B cell (primary cell): ENCODE data around the gene MORF4L1. TPM values are rescaled to one million over a fixed set of nuclear protein-coding genes. Genes with fewer than 3 reads are reported as not detected.

Experiments
- ATAC-seq: fragments of 200-7000 bp; cut with Tn5 transposase; one replicate; pipeline ENCODE4 v1.10.0; 2021; ENCODE audit warnings: low read depth, mild to moderate bottlenecking, moderate number of reproducible peaks, moderate library complexity
- CTCF ChIA-PET: fragments of 350-600 bp; sonication (Branson Sonifier 250); formaldehyde crosslinking; loops from one replicate; lab custom pipeline; 2021; ENCODE audit warnings: antibody characterized with exemption, inconsistent platforms; lab: Charles Lee
- POLR2A ChIA-PET: fragments of 350-600 bp; sonication (Branson Sonifier 250); formaldehyde crosslinking; loops from one replicate; lab custom pipeline; 2021; ENCODE audit warnings: antibody characterized with exemption; lab: Charles Lee
- DNase-seq: peaks from one replicate; pipeline ENCODE4 v3.0.0; 2013
- H2AFZ ChIP-seq: 2 replicates; pipeline ENCODE4 v1.6.1; 2012; ENCODE audit warnings: mild to moderate bottlenecking, low read depth, low read length; ENCODE audit not compliant: insufficient read depth, poor library complexity, severe bottlenecking
- H3K27ac ChIP-seq, 2 donors: 1 replicate in 1 of 2; 2 replicates in 1 of 2; pipeline ENCODE4 v1.5.1; 2012 to 2013; ENCODE audit warnings: low read length in 2 of 2, mild to moderate bottlenecking in 2 of 2, moderate library complexity in 1 of 2
- H3K27me3 ChIP-seq, 4 experiments: fragments of 200-600 bp in 1 of 4; sonication (generic) in 1 of 4; replicated peaks in 1 of 4; 1 replicate in 2 of 4; 2 replicates in 2 of 4; pipeline versions ENCODE4 v1.6.1 to v1.7.0; 2013 to 2016; ENCODE audit warnings: low read length in 3 of 4, mild to moderate bottlenecking in 2 of 4, mixed read lengths in 1 of 4, moderate library complexity in 1 of 4; ENCODE audit not compliant: insufficient read depth in 4 of 4, control insufficient read depth in 3 of 4; ENCODE audit errors: control extremely low read depth in 1 of 4
- H3K36me3 ChIP-seq, 2 experiments: replicated peaks in 1 of 2; 1 replicate in 1 of 2; 2 replicates in 1 of 2; pipeline versions ENCODE4 v1.6.1 to v1.7.1; 2013; ENCODE audit warnings: low read length in 1 of 2; ENCODE audit not compliant: insufficient read depth in 2 of 2, control insufficient read depth in 1 of 2; ENCODE audit errors: control extremely low read depth in 1 of 2, extremely low read depth in 1 of 2
- H3K4me1 ChIP-seq, 2 donors: fragments of 200-600 bp in 1 of 2; sonication (generic) in 1 of 2; 1 replicate in 1 of 2; 2 replicates in 1 of 2; pipeline versions ENCODE4 v1.5.1 to v1.6.1; 2013 to 2017; ENCODE audit warnings: low read length in 2 of 2; ENCODE audit not compliant: control insufficient read depth in 2 of 2, insufficient read depth in 2 of 2
- H3K4me2 ChIP-seq: replicated peaks from 2 replicates; pipeline ENCODE3; 2012; ENCODE audit warnings: mild to moderate bottlenecking, low read depth, low read length; ENCODE audit not compliant: poor library complexity, severe bottlenecking
- H3K4me3 ChIP-seq, 5 experiments: fragments of 200-600 bp in 1 of 5; sonication (generic) in 1 of 5; 1 replicate in 3 of 5; 2 replicates in 2 of 5; pipeline versions ENCODE4 v1.5.1 to v1.7.0; 2011 to 2016; ENCODE audit warnings: low read length in 4 of 5, mild to moderate bottlenecking in 4 of 5, low read depth in 2 of 5, control low read depth in 1 of 5, moderate library complexity in 1 of 5; ENCODE audit not compliant: insufficient read depth in 1 of 5; ENCODE audit errors: control extremely low read depth in 1 of 5, extremely low read depth in 1 of 5
- H3K79me2 ChIP-seq: fragments of 200-600 bp; sonication (generic); one replicate; pipeline ENCODE4 v1.6.0; 2016; ENCODE audit warnings: low read length; ENCODE audit not compliant: control insufficient read depth, insufficient read depth
- H3K9ac ChIP-seq: fragments of 200-600 bp; sonication (generic); 2 replicates; pipeline ENCODE4 v1.6.1; 2017; ENCODE audit warnings: mild to moderate bottlenecking, low read length, moderate library complexity
- H3K9me3 ChIP-seq, 3 donors: one replicate each; pipeline versions ENCODE4 v1.6.1 to v1.7.1; 2013; ENCODE audit warnings: low read length in 2 of 3; ENCODE audit not compliant: control insufficient read depth in 2 of 3, insufficient read depth in 1 of 3; ENCODE audit errors: control extremely low read depth in 1 of 3
- H4K20me1 ChIP-seq: 2 replicates; pipeline ENCODE4 v1.6.0; 2012; ENCODE audit warnings: mild to moderate bottlenecking, low read length; ENCODE audit not compliant: insufficient read depth, control insufficient read depth, poor library complexity, severe bottlenecking
- H3K27ac Mint-ChIP-seq: one replicate; pipeline ENCODE4 v1.8.0; 2021; ENCODE audit warnings: mixed read lengths
- H3K27me3 Mint-ChIP-seq: one replicate; pipeline ENCODE4 v1.8.0; 2021; ENCODE audit warnings: mixed read lengths
- H3K4me1 Mint-ChIP-seq: one replicate; pipeline ENCODE4 v1.8.0; 2021; ENCODE audit warnings: mixed read lengths
- H3K4me3 Mint-ChIP-seq: one replicate; pipeline ENCODE4 v1.8.0; 2021; ENCODE audit warnings: mixed read lengths
- H3K9me3 Mint-ChIP-seq: one replicate; pipeline ENCODE4 v1.8.0; 2022; ENCODE audit warnings: mixed read lengths; ENCODE audit not compliant: insufficient read depth
- CTCF ChIP-seq: fragments of 200-600 bp; IDR thresholded peaks from one replicate; pipeline ENCODE4 v1.8.0; 2022; ENCODE audit warnings: antibody characterized with exemption, mild to moderate bottlenecking
- EZH2 ChIP-seq: IDR thresholded peaks from 2 replicates; pipeline ENCODE4 v1.6.1; 2012; ENCODE audit warnings: borderline replicate concordance, low read depth, mild to moderate bottlenecking, moderate library complexity, low read length; ENCODE audit not compliant: insufficient read depth, poor library complexity, severe bottlenecking
- WGBS: methylation state at CpG from one replicate; pipeline ENCODE4 v1.1.5; 2013; ENCODE audit warnings: missing lambda C conversion rate; ENCODE audit not compliant: insufficient coverage; 5-methylcytosine and 5-hydroxymethylcytosine counted together
- intact Hi-C: fragments of 100-400 bp; cut with micrococcal nuclease; formaldehyde crosslinking; loops from one replicate; pipeline ENCODE4 v1.10.0; 2022
- polyA plus RNA-seq: library from polyadenylated mRNA; depleted of rRNA; stranded (reverse); fragments of >200 nt; gene quantifications from 2 replicates; pipeline ENCODE4 v1.2.3, GENCODE V29; 2012
- total RNA-seq, 2 donors: library from RNA; stranded (reverse); fragments of 120-200 nt in 1 of 2; gene quantifications; 1 replicate in 1 of 2; 2 replicates in 1 of 2; pipeline versions ENCODE4 v1.2.3 to v1.2.4, GENCODE V29; 2013 to 2022

MORF4L1 gene
- total and polyA plus RNA-seq, 2 donors (not counting 1 experiment from before 2014, with no cell fraction given): 79.0 to 242 TPM

DNA sequence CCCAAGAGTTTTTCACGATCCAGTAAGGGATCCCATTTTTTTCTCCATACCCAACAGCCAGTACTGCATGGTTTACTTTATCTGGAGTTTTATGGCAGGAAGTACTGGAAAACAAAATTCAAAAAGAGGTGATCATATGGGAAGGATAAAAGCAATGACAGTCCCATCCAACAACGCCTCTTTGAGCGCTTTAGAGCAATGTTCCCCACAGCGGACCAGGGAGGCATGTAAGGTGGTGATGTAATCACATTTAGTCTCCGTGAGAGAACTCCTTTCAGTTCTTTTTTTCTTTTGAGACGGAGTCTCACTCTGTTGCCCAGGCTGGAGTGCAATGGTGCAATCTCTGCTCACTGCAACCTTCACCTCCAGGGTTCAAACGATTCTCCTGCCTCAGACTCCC lies 50.3 kb downstream of the MORF4L1 start:
- no peak for TF ChIP-seq CTCF
- no peak for TF ChIP-seq EZH2
- Histone ChIP-seq H3K36me3 (peaks cover 10 to 78% of the 10 kb centered on the region in 2 experiments), H4K20me1 (peaks cover 15% of the 10 kb centered on the region), H3K9ac (no peak overlapping the region), H3K4me1 (no peaks in the 10 kb centered on the region), H3K4me3 (no peak overlapping the region), H3K27me3 (no peaks in the 10 kb centered on the region), H2AFZ (no peak overlapping the region), H3K79me2 (peaks cover 7% of the 10 kb centered on the region), H3K9me3 (no peaks in the 10 kb centered on the region), H3K4me2 (no peak overlapping the region), H3K27ac (no peak overlapping the region)
- H3K9me3 Mint-ChIP-seq: no peaks in the 10 kb centered on the region
- H3K27ac Mint-ChIP-seq: peak overlapping the region; percentile 50
- 63% methylated on average over 4 of the region's 7 CpGs for WGBS
- intact Hi-C loops: loop anchor here (5.0 kb wide), 1 partner anchor 54 kb away; no protein-coding TSS in a partner anchor
- H3K27me3 Mint-ChIP-seq: no peaks in the 10 kb centered on the region
- H3K4me3 Mint-ChIP-seq: no peak overlapping the region
- peaks cover 6% of the 10 kb centered on the region for H3K4me1 Mint-ChIP-seq
- DNase-seq: no peak
- ChIA-PET POLR2A (interaction anchor here (1.3 kb wide), 1 partner anchor 13 kb away, joined by 8 read pairs; no protein-coding TSS in a partner anchor), CTCF (interaction anchor here (0.7 to 5.0 kb wide), 2 partner anchors 17 to 101 kb away, joined by 3 to 25 read pairs; no protein-coding TSS in a partner anchor)
- ATAC-seq: peak; percentile 26

GRCh38 chr15:78923480-78924360 lies 51.0 kb downstream of the MORF4L1 start:
- Histone ChIP-seq H2AFZ (no peak overlapping the region), H3K4me3 (no peak overlapping the region), H3K9me3 (no peaks in the 10 kb centered on the region), H3K9ac (no peak overlapping the region), H3K4me1 (no peaks in the 10 kb centered on the region), H3K79me2 (peaks cover 7% of the 10 kb centered on the region), H3K27ac (no peak overlapping the region), H3K27me3 (no peaks in the 10 kb centered on the region), H3K4me2 (no peak overlapping the region), H3K36me3 (peaks cover 10 to 75% of the 10 kb centered on the region in 2 experiments), H4K20me1 (peaks cover 16% of the 10 kb centered on the region)
- no peaks in the 10 kb centered on the region for H3K27me3 Mint-ChIP-seq
- intact Hi-C loops: loop anchor here (5.0 kb wide), 1 partner anchor 54 kb away; no protein-coding TSS in a partner anchor
- no peaks in the 10 kb centered on the region for H3K9me3 Mint-ChIP-seq
- peak overlapping the region; percentile 81 for H3K27ac Mint-ChIP-seq
- ATAC-seq (no peak), DNase-seq (no peak)
- CTCF ChIA-PET: interaction anchor here (0.7 to 5.0 kb wide), 5 partner anchors 13 to 261 kb away, joined by 3 to 25 read pairs (median 5); no protein-coding TSS in a partner anchor
- H3K4me1 Mint-ChIP-seq: peaks cover 6% of the 10 kb centered on the region
- WGBS: 97% methylated on average over 10 of the region's 18 CpGs
- no peak overlapping the region for H3K4me3 Mint-ChIP-seq
- TF ChIP-seq CTCF (no peak), EZH2 (no peak)
- POLR2A ChIA-PET: interaction anchor here (0.7 kb wide), 1 partner anchor 100 kb away, joined by 6 read pairs; no protein-coding TSS in a partner anchor
